ENCODE measurements around the gene ADGRG1. TPM values are rescaled to one million over a fixed set of nuclear protein-coding genes. Genes with fewer than 3 reads are reported as not detected.

ADGRG1 gene
- total RNA-seq, 1 experiment from 2014 or later = 10.2 TPM

- no peak for DNase-seq (ENCODE audit: unreplicated experiment)
- H3K27ac Mint-ChIP-seq (ENCODE audit: low read depth, unreplicated experiment) = peak overlapping the region; percentile 35
- peaks cover 52% of the 10 kb centered on the region for H3K4me1 Mint-ChIP-seq (ENCODE audit: insufficient read depth, unreplicated experiment)
- TF ChIP-seq CTCF (IDR thresholded peaks at IDR 0.05; ENCODE audit: unreplicated experiment) = no peak
- no TSS peak for BruUV-seq (replicated peaks)
- no peak overlapping the region for H3K4me3 Mint-ChIP-seq (ENCODE audit: unreplicated experiment)
- no peaks in the 10 kb centered on the region for H3K9me3 Mint-ChIP-seq (ENCODE audit: unreplicated experiment)
- POLR2A ChIA-PET = interaction anchor here (0.6 kb wide), 1 partner anchor 8 kb away, joined by 3 read pairs; no protein-coding TSS in a partner anchor
- H3K36me3 Mint-ChIP-seq (ENCODE audit: insufficient read depth, unreplicated experiment) = peaks cover 7% of the 10 kb centered on the region
- H3K27me3 Mint-ChIP-seq (ENCODE audit: insufficient read depth, unreplicated experiment) = no peaks in the 10 kb centered on the region
- intact Hi-C loops (cut with micrococcal nuclease) = no loop called here
- CTCF ChIA-PET = interaction anchor here (0.7 to 5.9 kb wide), 3 partner anchors 24 to 107 kb away, joined by 3 to 33 read pairs (median 8); no protein-coding TSS in a partner anchor
Measured at GRCh38 chr16:57624806-57625500, 3.5 kb upstream of the ADGRG1 start.

- peaks cover 7% of the 10 kb centered on the region for H3K36me3 Mint-ChIP-seq (ENCODE audit: insufficient read depth, unreplicated experiment)
- no peaks in the 10 kb centered on the region for H3K9me3 Mint-ChIP-seq (ENCODE audit: unreplicated experiment)
- no peak overlapping the region for H3K4me3 Mint-ChIP-seq (ENCODE audit: unreplicated experiment)
- H3K27me3 Mint-ChIP-seq (ENCODE audit: insufficient read depth, unreplicated experiment) = no peaks in the 10 kb centered on the region
- BruUV-seq (replicated peaks) = no TSS peak
- POLR2A ChIA-PET = no interaction called here
- intact Hi-C loops (cut with micrococcal nuclease) = no loop called here
- peaks cover 54% of the 10 kb centered on the region for H3K4me1 Mint-ChIP-seq (ENCODE audit: insufficient read depth, unreplicated experiment)
- no peak for TF ChIP-seq CTCF (IDR thresholded peaks at IDR 0.05; ENCODE audit: unreplicated experiment)
- no peak overlapping the region for H3K27ac Mint-ChIP-seq (ENCODE audit: low read depth, unreplicated experiment)
- CTCF ChIA-PET = interaction anchor here (0.9 to 2.5 kb wide), 4 partner anchors 10 to 50 kb away, joined by 4 to 13 read pairs (median 5); no protein-coding TSS in a partner anchor
- no peak for DNase-seq (ENCODE audit: unreplicated experiment)
Measured at GRCh38 chr16:57626420-57627170, 1.8 kb upstream of the ADGRG1 start.

GRCh38 chr16:57627184-57627871, 1.1 kb upstream of the ADGRG1 start:
- BruUV-seq (replicated peaks) = no TSS peak
- H3K27ac Mint-ChIP-seq (ENCODE audit: low read depth, unreplicated experiment) = no peak overlapping the region
- peaks cover 7% of the 10 kb centered on the region for H3K36me3 Mint-ChIP-seq (ENCODE audit: insufficient read depth, unreplicated experiment)
- CTCF ChIA-PET = interaction anchor here (0.6 to 2.5 kb wide), 7 partner anchors 10 to 689 kb away, joined by 3 to 13 read pairs (median 4); no protein-coding TSS in a partner anchor
- TF ChIP-seq CTCF (IDR thresholded peaks at IDR 0.05; ENCODE audit: unreplicated experiment) = no peak
- intact Hi-C loops (cut with micrococcal nuclease) = no loop called here
- H3K4me1 Mint-ChIP-seq (ENCODE audit: insufficient read depth, unreplicated experiment) = peaks cover 47% of the 10 kb centered on the region
- POLR2A ChIA-PET = no interaction called here
- no peaks in the 10 kb centered on the region for H3K27me3 Mint-ChIP-seq (ENCODE audit: insufficient read depth, unreplicated experiment)
- DNase-seq (ENCODE audit: unreplicated experiment) = peak; percentile 35
- H3K9me3 Mint-ChIP-seq (ENCODE audit: unreplicated experiment) = no peaks in the 10 kb centered on the region
- no peak overlapping the region for H3K4me3 Mint-ChIP-seq (ENCODE audit: unreplicated experiment)
